Stimulated activated CD4-positive, alpha-beta T cell treated with anti-CD3 and anti-CD28 coated beads, TNF-alpha, amount 100 ng/mL, for 24 hours (primary cell): ENCODE measurements around the gene NUB1.

Source experiments
- DNase-seq, 3 experiments: peaks; one replicate each; pipeline ENCODE4 v3.0.0-alpha.2; 2020; ENCODE audit warnings: low read depth in 3 of 3

NUB1 gene

GRCh38 chr7:151389096-151389767, 47.6 kb downstream of the NUB1 start:
- no peak for DNase-seq

GRCh38 chr7:151389768-151390597, 48.4 kb downstream of the NUB1 start:
- no peak for DNase-seq

GRCh38 chr7:151390598-151391357, 49.2 kb downstream of the NUB1 start:
- DNase-seq = no peak

- DNase-seq = no peak
Measured at GRCh38 chr7:151391358-151391730, 49.7 kb downstream of the NUB1 start.

- no peak for DNase-seq
Measured at GRCh38 chr7:151392002-151392401, 50.4 kb downstream of the NUB1 start.

- no peak for DNase-seq
Measured at GRCh38 chr7:151392426-151392825, 50.8 kb downstream of the NUB1 start.

GRCh38 chr7:151393031-151393977, 51.7 kb downstream of the NUB1 start:
- no peak for DNase-seq

- no peak for DNase-seq
Measured at GRCh38 chr7:151394076-151395035, 52.7 kb downstream of the NUB1 start.

GRCh38 chr7:151395036-151395367, 53.4 kb downstream of the NUB1 start:
- no peak for DNase-seq

GRCh38 chr7:151396328-151396970, 54.8 kb downstream of the NUB1 start:
- DNase-seq = no peak

GRCh38 chr7:151397026-151397425, 55.4 kb downstream of the NUB1 start:
- no peak for DNase-seq

GRCh38 chr7:151398446-151399304, 57.1 kb downstream of the NUB1 start:
- no peak for DNase-seq

- DNase-seq = no peak
Measured at GRCh38 chr7:151399305-151399601, 57.6 kb downstream of the NUB1 start.

GRCh38 chr7:151399906-151400305, 58.3 kb downstream of the NUB1 start:
- DNase-seq = no peak

GRCh38 chr7:151400626-151401315, 59.2 kb downstream of the NUB1 start:
- DNase-seq = no peak

GRCh38 chr7:151402029-151402835, 60.6 kb downstream of the NUB1 start:
- no peak for DNase-seq

GRCh38 chr7:151403764-151404163, 62.2 kb downstream of the NUB1 start:
- no peak for DNase-seq
